HG03025 (cell line): ENCODE data around the gene SLC38A8.

ENCODE experiments used
- ATAC-seq: cut with Tn5 transposase; IDR thresholded peaks from one replicate; pipeline ENCODE4 v1.9.1; 2021; ENCODE audit warnings: mild to moderate bottlenecking, moderate library complexity; ENCODE audit not compliant: unreplicated experiment, low FRiP score

SLC38A8 gene

DNA sequence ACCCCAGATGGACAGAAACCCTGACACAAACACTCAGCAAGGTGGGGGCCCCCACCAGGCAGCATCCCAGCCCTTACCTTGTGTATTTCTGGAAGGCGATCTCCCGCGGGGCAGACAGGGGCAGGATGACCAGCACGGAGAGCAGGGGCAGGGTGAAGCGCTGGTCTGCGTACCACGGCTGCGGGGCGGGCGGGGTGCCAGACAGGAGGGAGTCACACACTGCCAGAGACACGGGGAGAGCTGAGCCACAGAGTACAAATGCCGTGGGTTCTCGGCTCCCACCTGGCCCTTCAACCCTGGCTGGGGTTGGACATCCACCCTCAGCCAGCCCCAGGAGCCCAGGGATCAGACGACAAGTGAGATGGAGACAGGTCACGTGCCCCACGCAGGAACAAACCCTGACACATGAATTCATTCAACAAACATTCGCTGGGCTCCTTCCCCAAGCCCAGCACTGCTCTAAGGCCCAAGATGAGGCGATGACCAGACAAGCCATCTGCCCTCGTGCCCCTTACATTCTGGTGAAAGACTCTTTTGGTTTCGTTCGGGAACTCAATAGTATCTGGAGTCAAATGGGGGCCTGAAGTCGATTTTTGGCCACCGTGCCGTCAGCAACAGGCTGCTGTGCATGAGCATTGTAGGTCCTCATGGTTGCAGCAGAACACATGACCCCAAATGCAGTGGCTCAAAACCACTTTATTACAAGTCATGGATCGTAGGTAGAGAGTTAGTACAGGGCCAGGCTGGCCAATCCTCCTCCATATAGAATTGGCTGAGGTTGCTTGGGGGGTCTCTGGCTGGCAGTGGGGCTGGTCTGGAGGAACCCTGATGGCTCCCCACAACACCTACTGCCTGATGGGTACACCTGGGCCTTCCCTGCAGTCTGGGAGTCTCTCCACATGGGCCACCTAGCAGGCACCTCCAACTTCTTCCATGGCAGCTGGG lies 9.1 kb downstream of the SLC38A8 start:
- ATAC-seq = no peak

DNA sequence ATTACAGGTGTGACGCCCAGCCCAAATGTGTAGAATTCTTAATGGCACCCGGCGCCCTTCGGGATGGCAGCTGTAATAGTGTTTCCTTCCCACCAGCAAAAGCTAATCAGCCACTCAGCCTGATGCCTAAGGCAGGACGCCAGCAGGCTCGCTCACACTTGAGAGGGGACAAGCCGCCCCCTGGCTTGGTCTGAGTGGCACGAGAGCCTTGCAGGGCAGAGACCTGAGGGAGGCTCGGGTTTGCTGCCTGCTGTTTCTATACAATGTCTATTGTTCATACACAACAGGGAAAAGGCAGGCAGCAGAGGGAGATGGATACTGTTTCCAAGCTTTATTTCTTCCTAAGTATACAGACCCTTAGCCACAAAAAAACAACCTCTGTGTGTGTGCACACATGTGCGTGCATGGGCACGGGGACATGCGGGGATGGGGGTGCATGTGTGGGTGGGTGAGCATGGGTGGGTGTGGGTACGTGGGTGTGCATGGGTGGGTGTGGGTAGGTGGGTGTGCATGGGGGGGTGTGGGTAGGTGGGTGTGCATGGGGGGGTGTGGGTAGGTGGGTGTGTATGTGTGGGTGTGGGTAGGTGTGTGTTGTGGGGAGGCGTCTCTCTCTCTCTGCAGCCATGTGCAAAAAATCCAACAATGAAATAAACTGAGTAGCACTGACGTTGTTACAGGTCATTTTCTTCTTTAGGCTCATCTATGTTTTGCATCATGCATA lies 10.0 kb downstream of the SLC38A8 start:
- no peak for ATAC-seq

DNA sequence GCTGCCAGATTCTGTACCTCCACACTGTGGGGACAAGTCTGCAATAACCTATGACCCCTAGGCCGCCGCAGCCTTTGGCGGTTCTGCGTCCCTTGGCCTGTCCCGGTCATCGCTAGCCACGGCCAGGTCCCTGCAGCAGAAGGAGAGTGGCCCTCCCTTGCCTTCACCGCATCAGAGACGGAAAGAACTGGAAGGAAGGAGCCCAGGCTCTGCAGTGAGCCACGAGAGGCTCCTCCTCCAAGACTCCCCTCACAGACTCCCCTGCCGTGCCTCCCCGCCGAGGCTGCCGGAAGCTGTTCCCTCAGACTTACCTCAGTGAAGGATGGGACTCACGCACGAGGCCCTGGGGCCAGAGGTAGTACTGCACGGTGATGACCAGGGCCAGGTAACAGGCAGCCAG lies 11.0 kb downstream of the SLC38A8 start:
- no peak for ATAC-seq

DNA sequence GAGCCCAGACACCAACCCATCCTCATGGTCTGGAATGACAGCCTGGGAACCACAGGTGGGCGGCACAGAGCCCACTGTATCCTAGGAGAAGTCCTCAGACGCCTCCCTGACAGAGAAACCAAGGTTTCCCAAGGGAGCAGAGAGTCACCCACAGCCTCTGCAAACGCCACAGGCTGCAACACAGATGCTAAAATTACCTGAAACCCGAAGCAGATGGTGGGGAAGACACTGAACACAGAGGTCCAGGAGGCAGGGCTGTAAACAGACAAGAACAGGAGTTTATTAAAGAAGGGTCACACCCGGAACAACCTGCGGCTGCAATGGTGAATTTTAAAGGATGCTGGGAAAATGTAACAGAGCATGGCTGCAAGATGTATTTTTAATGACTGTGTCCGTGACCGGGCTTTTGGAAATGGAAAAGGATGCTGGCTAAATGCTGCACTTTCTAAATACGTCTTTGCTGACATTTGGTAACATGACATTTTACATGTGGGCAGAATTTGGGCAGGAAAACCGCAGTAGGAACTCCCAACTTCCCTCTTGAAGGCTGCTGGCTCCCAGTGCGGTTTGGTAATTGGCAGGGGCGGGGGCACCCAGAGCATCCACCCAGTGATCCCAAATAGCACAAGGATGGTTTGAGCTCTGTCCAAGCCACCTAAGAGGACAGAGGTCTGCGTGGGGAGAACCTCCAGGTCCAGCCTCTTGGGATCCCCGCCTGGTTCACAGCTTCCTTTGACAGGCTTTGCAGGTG lies 13.1 kb downstream of the SLC38A8 start:
- no peak for ATAC-seq

DNA sequence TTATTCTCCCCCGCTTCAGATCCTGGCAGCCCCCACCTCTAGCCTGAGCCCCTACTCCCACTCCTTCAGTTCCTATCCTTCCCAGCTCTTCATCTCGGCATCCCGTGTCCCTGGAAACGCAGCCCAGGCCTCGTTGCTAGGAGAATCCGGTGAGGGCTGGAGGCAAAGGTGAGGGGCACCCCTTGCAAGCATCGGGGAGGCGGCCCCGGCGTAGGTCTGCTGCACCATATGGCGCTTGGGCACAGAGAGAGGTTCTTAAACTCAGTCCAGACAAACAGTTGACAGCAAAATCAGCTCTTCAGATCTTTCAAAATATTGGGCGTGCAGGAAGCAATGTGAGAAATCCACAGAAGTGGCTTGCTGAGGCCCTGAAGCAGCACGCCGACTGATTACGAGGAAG lies 15.0 kb downstream of the SLC38A8 start:
- ATAC-seq = no peak

DNA sequence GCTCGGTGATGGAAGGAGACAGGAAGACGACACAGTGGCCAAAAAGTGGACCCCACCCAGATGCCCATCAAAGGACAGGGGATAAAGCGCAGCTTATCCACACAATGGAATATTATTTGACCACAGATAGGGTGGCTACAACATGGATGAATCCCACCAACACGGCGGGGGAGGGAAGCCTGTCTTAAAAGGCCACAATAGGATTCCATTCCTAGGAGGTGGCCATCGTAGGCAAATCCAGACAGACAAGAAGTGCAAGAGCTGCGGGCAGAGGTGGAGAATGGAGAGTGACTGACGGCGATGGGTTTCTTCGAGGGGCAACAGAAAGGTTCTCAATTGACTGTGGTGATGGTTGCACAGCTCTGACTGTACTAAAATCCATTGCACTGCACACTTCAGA lies 16.0 kb downstream of the SLC38A8 start:
- ATAC-seq = no peak

DNA sequence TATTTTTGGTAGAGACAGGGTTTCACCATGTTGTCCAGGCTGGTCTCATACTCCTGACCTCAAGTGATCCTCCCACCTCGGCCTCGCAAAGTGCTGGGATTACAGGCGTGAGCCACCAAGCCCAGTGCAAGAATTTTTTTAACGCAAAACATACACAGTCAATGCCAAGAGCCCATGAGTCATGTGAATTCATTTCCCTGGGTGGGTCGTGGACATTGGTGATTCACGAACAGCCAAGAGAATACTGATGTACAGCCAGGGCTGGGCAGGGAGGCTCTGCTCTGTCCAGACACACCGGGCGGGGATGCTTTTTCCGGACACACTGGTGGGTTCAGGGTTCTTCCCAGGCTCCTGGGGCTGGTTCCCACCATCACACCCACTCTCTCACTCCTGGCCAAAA lies 17.7 kb downstream of the SLC38A8 start:
- no peak for ATAC-seq

DNA sequence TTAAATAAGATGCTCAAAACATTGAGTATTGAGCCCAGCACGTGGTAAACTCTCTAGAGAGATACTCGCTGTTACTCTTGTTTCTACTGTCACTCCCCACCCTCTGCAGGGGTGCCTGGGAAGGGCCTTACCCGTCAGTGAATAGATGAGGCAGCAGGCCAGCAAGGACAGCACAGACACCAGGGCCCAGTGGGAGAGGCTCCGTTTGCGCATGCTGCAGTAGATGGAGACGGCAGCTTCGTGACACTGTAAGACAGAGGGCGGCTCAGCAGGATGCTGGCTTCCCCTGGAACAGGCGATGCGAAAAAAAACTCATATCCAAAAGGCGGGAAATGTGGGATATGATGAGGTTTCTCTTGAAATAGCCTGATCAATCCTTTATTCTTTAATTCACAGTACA lies 20.0 kb downstream of the SLC38A8 start:
- ATAC-seq = no peak

DNA sequence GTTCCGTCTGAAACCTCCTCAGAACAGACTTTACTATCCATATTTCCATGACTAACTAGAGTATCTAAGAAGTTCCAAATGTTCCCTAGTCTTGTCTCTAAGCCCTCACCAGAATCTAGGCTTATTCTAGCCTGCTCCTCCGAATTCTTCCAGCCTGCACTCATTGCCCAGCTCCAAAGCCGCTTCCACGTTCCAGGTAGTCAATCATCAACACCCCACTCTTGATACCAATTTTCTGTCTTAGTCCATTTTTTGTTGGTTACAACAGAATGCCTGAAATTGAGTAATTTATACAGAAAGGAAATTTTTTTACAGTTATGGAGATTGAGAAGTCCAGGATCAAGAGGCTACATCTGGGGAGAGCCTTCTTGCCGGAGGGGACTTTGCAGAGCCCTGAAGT lies 21.1 kb downstream of the SLC38A8 start:
- no peak for ATAC-seq

DNA sequence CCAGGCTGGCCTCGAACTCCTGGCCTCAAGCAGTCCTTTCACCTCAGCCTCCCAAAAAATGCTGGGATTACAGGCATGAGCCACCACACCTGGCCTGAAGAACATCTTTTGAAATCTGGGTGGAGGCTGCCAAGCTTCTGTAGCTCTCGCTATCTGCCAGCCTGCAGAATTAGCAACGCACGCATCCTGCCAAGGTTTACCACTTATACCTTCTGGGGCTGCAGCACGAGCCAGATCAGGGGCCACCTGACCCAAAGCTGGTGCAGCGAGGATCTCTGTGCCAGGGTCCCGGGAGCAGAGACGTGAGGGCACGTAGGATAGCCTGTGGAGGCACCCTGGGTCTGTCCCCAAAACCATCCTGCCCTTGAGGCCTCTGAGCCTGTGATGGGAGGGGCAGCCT lies 22.2 kb downstream of the SLC38A8 start:
- no peak for ATAC-seq

DNA sequence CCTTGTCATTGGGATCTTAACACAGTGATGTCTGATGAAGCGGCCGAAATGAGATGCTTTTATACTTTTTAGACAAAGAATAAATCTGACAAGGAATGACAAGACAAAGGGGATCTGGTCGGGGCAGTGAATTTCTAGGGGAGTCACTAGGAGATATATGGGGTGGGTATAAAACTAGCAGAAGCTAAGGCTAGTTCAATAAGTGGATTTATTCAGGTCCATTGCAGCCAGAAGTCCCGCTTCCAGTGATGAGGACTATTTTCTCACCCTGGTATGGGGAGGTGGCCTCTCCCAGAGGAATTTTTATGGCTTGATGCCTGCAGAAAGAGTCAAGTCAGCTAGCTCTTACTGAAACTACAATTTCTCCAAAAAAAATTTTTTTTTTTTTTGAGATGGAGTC lies 23.9 kb downstream of the SLC38A8 start:
- no peak for ATAC-seq

DNA sequence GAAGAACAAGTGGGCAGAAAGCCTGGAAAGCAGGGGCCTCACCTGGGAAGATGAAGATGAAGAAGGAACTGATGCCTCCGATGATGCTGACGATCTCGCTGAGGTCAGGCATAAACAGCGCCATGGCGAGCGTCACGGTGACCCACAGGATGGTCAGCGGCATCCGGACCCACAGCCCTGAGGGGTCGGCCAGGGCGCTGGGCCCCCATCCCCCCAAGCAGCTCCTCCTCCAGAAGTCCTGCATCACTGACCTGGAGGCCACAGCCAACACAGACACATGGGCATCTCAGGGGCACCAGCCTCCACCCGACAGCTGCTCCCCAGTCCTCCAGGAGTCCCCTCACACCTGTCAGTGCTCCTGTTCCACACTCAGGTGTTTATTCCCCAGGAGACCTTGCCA lies 26.1 kb downstream of the SLC38A8 start:
- ATAC-seq = no peak

DNA sequence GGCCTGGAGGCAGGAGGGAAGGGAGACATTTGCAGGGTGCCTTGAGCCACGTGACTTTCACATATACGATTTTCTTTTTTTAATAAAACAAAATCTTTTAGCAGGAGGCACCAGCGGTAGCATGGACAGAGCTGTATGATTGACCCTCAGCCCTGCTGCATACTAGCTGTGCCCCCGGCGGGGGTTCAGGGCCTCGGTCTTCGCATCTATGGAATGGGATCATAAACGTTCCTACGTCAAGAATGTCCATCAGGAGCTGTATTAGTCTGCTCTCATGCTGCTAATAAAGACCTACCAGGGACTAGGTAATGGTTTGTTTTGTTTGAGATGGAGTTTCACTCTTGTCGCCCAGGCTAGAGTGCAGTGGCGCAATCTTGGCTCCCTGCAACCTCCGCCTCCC lies 27.2 kb downstream of the SLC38A8 start:
- no peak for ATAC-seq

DNA sequence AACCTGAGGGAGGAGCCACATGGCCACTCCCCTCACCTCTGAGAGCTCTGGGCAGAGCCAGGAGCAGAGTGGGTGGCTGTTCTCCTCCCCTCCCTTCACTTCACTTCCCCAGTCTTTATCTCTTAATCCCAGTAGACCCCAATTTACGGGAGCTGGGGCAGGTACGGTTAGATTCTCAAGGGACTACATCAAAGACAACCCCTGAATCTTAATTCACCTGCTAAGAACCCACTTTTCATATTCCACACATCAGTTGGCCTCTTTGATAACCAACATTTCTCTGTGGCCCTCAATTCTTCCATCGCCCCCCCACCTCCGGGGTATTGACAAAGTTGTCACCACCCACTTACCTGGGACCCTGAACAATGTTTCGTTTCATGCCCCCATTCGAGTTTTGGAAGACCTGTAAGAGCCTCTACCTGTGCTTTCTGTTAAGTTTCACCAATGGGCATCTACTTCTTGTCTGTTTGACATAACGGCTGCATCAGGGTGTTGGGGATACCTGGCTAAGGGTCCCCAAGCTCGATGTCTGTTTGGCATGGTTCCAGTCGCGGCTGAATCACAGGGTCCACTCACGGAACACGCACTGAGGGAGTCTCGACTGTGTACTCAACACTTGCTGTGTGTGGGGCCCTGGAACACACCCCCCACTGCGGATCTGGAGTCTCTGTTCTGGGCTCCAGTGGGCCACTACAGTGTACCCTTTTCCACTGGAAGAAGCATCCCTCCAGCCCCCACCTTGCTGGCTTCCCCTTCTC lies 27.8 kb downstream of the SLC38A8 start:
- ATAC-seq = no peak

DNA sequence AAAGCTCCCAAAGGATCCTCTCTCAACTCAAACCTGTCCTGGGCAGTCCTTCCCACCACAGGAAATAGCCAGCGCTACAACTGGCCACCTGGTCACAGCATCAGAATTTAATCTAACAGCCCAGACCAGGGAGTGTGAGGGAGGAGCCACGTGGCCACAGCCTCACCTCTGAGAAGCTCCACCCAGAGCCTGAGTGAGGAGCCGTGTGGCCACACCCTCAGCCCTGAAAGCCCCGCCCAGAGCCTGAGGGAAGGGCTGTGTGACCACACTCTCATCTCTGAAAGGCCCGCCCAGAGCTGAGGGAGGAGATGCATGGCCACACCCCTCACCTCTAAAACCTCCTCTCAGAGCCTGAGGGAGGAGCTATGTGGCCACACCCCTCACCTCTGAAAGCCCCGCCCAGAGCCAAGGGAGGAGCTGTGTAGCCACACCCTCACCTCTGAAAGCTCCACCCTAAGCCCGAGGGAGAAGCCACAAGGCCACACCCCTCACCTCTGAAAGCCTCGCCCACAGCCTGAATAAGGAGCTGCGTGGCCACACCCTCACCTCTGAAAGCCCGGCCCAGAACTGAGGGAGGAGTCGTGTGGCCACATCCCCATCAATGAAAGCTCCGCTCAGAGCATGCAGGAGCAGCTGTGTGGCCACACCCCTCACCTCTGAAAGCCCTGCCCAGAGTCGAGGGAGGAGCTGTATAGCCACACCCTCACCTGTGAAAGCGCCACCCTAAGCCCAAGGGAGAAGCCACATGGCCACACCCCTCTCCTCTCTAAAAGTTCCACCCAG lies 28.6 kb downstream of the SLC38A8 start:
- ATAC-seq = no peak

DNA sequence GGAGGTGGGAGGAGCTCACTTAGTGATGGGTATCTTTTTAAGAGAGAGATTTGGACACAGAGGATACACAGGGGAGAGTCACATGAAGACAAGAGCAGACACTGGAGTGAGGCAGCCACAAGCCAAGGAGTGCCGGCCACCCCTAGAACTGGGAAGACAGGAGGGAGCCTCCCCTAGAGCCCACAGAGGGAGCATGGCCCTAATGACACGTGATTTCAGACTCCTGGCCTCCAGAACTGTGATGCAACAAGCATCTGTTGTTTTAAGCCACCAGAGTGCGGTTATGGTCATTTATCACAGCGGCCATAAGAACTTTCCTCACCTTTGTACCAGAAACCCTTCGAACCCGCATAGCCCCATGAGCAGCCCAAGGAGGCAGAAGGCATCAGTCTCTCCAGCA lies 33.3 kb downstream of the SLC38A8 start:
- no peak for ATAC-seq

DNA sequence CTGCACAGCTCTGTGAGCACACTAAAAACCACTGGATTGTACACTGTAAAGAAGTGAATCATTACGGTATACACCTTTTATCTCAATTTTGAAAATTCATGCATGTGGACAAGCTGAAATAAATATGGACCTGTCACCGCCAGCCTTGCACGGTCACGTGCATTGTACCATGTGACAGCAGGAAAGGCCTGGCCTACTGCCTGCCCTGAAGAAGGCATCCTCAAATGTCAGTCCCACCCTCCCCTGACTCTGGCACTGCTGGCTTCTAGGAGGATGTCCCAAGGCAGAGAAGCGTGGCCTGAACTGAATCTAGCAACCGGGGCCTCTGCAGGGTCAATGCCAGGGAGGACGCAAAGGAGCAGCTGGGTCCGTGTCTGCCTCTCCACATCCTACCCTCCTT lies 34.6 kb downstream of the SLC38A8 start:
- no peak for ATAC-seq

DNA sequence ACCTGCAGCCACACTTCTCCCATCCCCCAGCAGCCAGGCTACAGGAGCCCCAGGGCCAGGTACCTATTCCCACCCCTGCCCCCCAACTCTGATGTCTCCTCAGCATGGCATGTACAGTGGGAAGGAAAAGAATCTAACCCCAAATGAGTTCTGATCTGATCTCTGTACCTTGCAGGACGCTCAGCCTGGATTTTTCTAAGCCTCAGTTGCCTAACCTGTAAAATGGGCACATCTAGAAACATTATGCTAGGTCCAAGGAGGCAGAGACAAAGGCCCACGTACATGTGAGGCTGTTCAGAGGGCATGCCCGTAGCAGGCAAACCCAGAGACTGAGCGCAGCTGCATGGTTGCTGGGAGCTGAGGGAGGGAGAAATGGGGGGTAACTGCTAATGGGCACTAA lies 35.1 kb downstream of the SLC38A8 start:
- no peak for ATAC-seq

DNA sequence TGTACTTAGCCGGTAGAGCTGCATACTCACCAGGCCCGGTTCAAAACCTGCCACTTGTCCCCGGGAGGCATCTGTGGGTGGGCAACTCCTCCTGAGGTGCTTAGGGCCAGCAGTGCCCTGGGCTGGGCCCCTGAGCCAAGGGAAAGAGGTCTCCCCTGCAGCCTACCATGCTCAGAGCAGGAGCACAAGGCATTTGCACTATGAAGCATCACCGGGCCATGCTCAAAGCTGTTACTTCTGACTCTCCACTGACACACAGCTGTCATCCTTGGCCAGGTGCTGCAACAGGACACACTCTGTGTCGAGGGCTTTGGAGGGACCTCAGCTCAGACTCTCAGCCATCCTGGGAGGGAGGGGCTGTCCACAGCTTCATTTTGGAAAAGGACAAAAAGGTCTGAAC lies 37.2 kb downstream of the SLC38A8 start:
- no peak for ATAC-seq

DNA sequence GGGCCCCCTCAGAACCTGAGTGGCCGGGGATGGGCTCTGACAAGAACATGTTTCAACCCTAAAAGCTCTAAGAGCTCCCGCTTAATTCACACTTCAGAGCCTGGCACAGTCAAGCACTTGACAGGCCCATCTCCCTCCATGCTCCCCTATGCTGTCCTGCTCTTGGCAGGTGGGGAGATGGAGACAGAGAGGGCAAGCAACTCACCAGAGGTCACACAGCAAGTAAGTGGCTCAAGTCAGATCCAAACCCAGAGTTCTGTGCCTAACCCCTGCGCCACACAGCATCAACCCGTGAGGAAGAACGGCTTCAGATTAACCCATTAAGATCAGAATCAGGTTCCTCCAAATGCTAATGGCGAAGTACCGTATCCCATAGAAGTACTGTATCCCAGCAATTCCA lies 38.2 kb downstream of the SLC38A8 start:
- ATAC-seq = no peak
